ENCODE results near the gene MCRIP1.

Gene MCRIP1

DNA sequence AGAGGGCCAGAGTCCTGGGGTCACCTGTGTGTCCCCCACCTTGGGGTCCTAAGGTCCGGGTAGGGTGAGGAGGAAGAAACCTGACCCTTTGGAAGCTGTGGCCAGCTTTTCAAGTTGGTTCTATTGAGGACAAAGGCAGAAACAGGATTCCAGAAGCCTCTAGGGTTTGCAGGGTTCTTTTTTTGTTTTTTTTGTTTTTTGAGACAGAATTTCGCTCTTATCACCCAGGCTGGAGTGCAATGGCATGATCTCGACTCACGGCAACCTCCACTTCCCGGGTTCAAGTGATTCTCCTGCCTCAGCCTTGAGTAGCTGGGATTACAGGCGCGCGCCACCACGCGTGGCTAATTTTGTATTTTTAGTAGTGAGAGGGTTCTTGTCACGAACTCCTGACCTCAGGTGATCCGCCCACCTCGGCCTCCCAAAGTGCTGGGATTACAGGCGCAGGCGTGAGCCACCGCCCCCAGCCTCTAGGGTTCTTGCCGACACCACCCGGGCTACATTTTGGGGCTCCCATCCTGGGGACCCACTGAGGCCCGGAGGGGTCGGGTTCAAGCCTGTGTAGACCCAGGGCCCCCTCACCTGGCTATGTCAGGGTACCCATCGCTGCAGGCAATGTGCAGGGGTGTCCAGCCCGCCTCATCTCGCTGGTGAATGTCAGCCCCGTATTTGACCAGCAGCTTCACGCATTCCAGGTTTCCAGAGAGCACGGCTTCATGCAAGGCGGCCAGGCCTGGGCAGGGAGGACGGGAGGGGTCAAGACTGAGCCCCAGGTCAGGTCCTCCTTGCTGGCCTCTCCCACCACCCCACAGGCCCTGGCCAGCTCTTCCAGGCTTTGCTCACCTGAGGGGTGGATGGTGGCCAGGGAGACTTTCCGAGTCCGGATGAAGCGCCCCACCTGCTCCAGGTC is 1.1 kb upstream of the MCRIP1 start:
- Histone ChIP-seq H3K27me3 (ENCODE audit: insufficient read depth, low read length) (no peaks in the 10 kb centered on the region), H3F3A (ENCODE audit: insufficient read depth, low read length) (no peaks in the 10 kb centered on the region), H3K27ac (ENCODE audit: low read depth, low read length, poor library complexity, severe bottlenecking) (no peak overlapping the region), H3K4me1 (ENCODE audit: insufficient read depth, low read length, severe bottlenecking) (peaks cover 29% of the 10 kb centered on the region), H3K36me3 (ENCODE audit: insufficient read depth, low read length) (no peaks in the 10 kb centered on the region), H2AFZ (ENCODE audit: low read length) (no peak overlapping the region), H4K20me1 (ENCODE audit: insufficient read depth, low read length) (no peaks in the 10 kb centered on the region), H3K79me2 (ENCODE audit: insufficient read depth, low read length) (no peaks in the 10 kb centered on the region), H3K9me2 (ENCODE audit: low read depth, low read length) (no peaks in the 10 kb centered on the region), H3K9ac (ENCODE audit: low read length) (peak overlapping the region; percentile 92), H3K4me2 (ENCODE audit: low read length) (peak overlapping the region; percentile 88), H3K4me3 (ENCODE audit: low read depth, low read length, poor library complexity, severe bottlenecking) (peak overlapping the region; percentile 86), H3K9me3 (ENCODE audit: low read length) (no peaks in the 10 kb centered on the region)
- no peak for TF ChIP-seq EZH2 (IDR thresholded peaks at IDR 0.05; ENCODE audit: borderline replicate concordance, low read length)
- TF ChIP-seq, protein P1, sequence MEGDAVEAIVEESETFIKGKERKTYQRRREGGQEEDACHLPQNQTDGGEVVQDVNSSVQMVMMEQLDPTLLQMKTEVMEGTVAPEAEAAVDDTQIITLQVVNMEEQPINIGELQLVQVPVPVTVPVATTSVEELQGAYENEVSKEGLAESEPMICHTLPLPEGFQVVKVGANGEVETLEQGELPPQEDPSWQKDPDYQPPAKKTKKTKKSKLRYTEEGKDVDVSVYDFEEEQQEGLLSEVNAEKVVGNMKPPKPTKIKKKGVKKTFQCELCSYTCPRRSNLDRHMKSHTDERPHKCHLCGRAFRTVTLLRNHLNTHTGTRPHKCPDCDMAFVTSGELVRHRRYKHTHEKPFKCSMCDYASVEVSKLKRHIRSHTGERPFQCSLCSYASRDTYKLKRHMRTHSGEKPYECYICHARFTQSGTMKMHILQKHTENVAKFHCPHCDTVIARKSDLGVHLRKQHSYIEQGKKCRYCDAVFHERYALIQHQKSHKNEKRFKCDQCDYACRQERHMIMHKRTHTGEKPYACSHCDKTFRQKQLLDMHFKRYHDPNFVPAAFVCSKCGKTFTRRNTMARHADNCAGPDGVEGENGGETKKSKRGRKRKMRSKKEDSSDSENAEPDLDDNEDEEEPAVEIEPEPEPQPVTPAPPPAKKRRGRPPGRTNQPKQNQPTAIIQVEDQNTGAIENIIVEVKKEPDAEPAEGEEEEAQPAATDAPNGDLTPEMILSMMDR (IDR thresholded peaks at IDR 0.05; ENCODE audit: low read length) = no peak

DNA sequence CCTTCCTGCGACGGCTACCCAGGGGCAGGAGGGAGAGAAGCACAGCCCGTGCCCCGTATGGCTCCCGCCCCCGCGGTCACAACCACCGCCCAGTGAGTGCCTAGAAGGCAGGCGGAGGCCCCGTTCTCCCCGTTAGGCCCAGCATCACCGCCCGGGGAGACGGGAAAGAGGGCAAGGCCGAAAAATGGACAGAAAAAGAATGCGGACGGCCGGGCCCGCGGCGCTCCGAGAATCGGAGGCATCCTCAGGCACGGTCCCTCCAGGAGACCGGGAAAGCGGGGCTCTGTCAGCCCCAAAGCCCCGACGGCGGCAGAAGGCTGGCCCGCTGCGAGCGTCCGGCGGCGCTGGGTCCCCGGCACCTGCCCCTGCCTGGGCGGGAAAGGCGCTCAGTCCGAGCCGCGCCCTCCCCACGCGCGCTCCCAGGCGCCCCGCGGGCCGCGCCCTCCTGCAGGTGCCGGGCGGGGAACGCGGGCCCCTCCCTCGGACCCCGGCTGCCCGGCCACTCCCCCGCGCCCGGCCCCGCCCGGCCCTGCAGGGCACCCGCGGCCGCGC is 407 bp downstream of the MCRIP1 start:
- Histone ChIP-seq H2AFZ (ENCODE audit: low read length) (no peak overlapping the region), H3K9me3 (ENCODE audit: low read length) (no peaks in the 10 kb centered on the region), H3F3A (ENCODE audit: insufficient read depth, low read length) (no peaks in the 10 kb centered on the region), H3K4me2 (ENCODE audit: low read length) (peak overlapping the region; percentile 98), H3K4me1 (ENCODE audit: insufficient read depth, low read length, severe bottlenecking) (peaks cover 29% of the 10 kb centered on the region), H3K9ac (ENCODE audit: low read length) (peak overlapping the region; percentile 90), H3K79me2 (ENCODE audit: insufficient read depth, low read length) (no peaks in the 10 kb centered on the region), H3K36me3 (ENCODE audit: insufficient read depth, low read length) (no peaks in the 10 kb centered on the region), H3K27ac (ENCODE audit: low read depth, low read length, poor library complexity, severe bottlenecking) (peak overlapping the region; percentile 29), H4K20me1 (ENCODE audit: insufficient read depth, low read length) (no peaks in the 10 kb centered on the region), H3K9me2 (ENCODE audit: low read depth, low read length) (no peaks in the 10 kb centered on the region), H3K4me3 (ENCODE audit: low read depth, low read length, poor library complexity, severe bottlenecking) (peak overlapping the region; percentile 75), H3K27me3 (ENCODE audit: insufficient read depth, low read length) (no peaks in the 10 kb centered on the region)
- TF ChIP-seq EZH2 (IDR thresholded peaks at IDR 0.05; ENCODE audit: borderline replicate concordance, low read length) = no peak
- TF ChIP-seq, protein P1 (IDR thresholded peaks at IDR 0.05; ENCODE audit: low read length) = no peak

DNA sequence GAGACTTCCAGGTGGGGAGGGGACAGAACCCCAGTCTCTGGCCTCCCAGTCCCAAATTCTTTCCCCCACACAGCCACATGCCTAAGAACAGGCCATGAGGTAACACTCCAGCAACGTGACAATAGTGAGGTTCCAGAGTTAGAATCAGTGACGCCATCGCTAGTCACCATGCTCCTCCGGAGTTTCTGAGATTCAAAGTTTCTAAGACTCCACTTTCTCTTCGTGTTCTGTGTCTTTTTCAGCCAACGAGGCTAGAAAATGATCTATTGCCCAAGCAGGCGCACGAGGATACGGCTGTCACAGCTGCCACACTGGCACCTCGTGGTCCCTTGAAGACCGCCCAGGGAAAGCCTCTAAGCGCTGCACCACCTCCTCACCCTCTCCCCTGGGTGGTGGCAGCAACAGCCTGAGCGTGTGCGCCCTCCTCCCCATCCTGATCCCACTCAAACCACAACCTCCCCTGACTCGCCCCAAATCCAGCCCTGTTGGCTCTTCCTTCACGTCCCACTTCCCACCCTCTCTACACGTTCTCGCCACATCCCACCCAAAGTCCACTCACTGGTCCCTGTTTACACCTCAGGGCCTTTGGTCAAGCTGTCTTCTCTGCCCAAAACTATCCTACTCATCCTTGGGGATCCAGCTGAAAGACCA is 1.0 kb downstream of the MCRIP1 start:
- H3K79me2 ChIP-seq (ENCODE audit: insufficient read depth, low read length) = no peaks in the 10 kb centered on the region
- no peaks in the 10 kb centered on the region for H3K9me2 ChIP-seq (ENCODE audit: low read depth, low read length)
- peak overlapping the region; percentile 90 for H3K9ac ChIP-seq (ENCODE audit: low read length)
- TF ChIP-seq, protein P1 (IDR thresholded peaks at IDR 0.05; ENCODE audit: low read length) = no peak; the same call in 1 of the 2 replicates
- TF ChIP-seq EZH2 (IDR thresholded peaks at IDR 0.05; ENCODE audit: borderline replicate concordance, low read length) = no peak
- peaks cover 29% of the 10 kb centered on the region for H3K4me1 ChIP-seq (ENCODE audit: insufficient read depth, low read length, severe bottlenecking)
- H3K4me2 ChIP-seq (ENCODE audit: low read length) = peak overlapping the region; percentile 98
- H3K27me3 ChIP-seq (ENCODE audit: insufficient read depth, low read length) = no peaks in the 10 kb centered on the region
- H3K9me3 ChIP-seq (ENCODE audit: low read length) = no peaks in the 10 kb centered on the region
- H3K27ac ChIP-seq (ENCODE audit: low read depth, low read length, poor library complexity, severe bottlenecking) = peak overlapping the region; percentile 29
- H3K36me3 ChIP-seq (ENCODE audit: insufficient read depth, low read length) = no peaks in the 10 kb centered on the region
- peak overlapping the region; percentile 75 for H3K4me3 ChIP-seq (ENCODE audit: low read depth, low read length, poor library complexity, severe bottlenecking)
- H2AFZ ChIP-seq (ENCODE audit: low read length) = no peak overlapping the region
- H4K20me1 ChIP-seq (ENCODE audit: insufficient read depth, low read length) = no peaks in the 10 kb centered on the region
- H3F3A ChIP-seq (ENCODE audit: insufficient read depth, low read length) = no peaks in the 10 kb centered on the region

Measured in OCI-LY1 (cell line).